Neuronal stem cell (in vitro differentiated cells): ENCODE measurements around the gene SMAP1.

Source experiments
- DNase-seq: peaks from one replicate; pipeline ENCODE4 v3.0.0-alpha.2; 2013; ENCODE audit warnings: low spot score
- H2AFZ ChIP-seq: one replicate; pipeline ENCODE4 v1.6.1; 2013; ENCODE audit warnings: mild to moderate bottlenecking, low read length, inconsistent platforms
- H2AK5ac ChIP-seq: 2 replicates; pipeline ENCODE4 v1.6.1; 2013; ENCODE audit warnings: low read depth, mild to moderate bottlenecking, inconsistent platforms, low read length, moderate library complexity, mixed read lengths
- H2BK120ac ChIP-seq: 2 replicates; pipeline ENCODE4 v1.6.1; 2013; ENCODE audit warnings: low read depth, mild to moderate bottlenecking, inconsistent platforms, low read length, moderate library complexity, mixed read lengths
- H2BK12ac ChIP-seq: one replicate; pipeline ENCODE4 v1.6.1; 2013; ENCODE audit warnings: low read length, inconsistent platforms
- H2BK15ac ChIP-seq: 2 replicates; pipeline ENCODE4 v1.6.1; 2013; ENCODE audit warnings: mild to moderate bottlenecking, low read length, inconsistent platforms, mixed read lengths
- H2BK5ac ChIP-seq: one replicate; pipeline ENCODE4 v1.6.1; 2013; ENCODE audit warnings: inconsistent platforms, mild to moderate bottlenecking, low read length, moderate library complexity
- H3K14ac ChIP-seq: one replicate; pipeline ENCODE4 v1.6.1; 2013; ENCODE audit warnings: low read length, inconsistent platforms
- H3K18ac ChIP-seq: 2 replicates; pipeline ENCODE4 v1.6.1; 2013; ENCODE audit warnings: low read length, inconsistent platforms
- H3K23ac ChIP-seq: 2 replicates; pipeline ENCODE4 v1.6.1; 2013; ENCODE audit warnings: low read depth, mild to moderate bottlenecking, mixed read lengths, low read length, inconsistent platforms; ENCODE audit not compliant: poor library complexity
- H3K27ac ChIP-seq: replicated peaks from 3 replicates; pipeline ENCODE4 v1.5.1; 2013; ENCODE audit warnings: low read length, inconsistent platforms
- H3K27me3 ChIP-seq, 3 experiments: 2 replicates each; pipeline ENCODE4 v1.6.1; 2013; ENCODE audit warnings: low read length in 3 of 3, mild to moderate bottlenecking in 2 of 3, inconsistent platforms in 1 of 3, low read depth in 1 of 3, mixed read lengths in 1 of 3, moderate library complexity in 1 of 3; ENCODE audit not compliant: control insufficient read depth in 3 of 3, insufficient read depth in 3 of 3
- H3K36me3 ChIP-seq, 2 donors: replicated peaks in 1 of 2; 2 replicates each; pipeline ENCODE4 v1.6.1; 2013; ENCODE audit warnings: low read length in 2 of 2; ENCODE audit not compliant: control insufficient read depth in 2 of 2, insufficient read depth in 2 of 2
- H3K4ac ChIP-seq: 2 replicates; pipeline ENCODE4 v1.6.1; 2013; ENCODE audit warnings: inconsistent platforms, mild to moderate bottlenecking, low read length, moderate library complexity
- H3K4me1 ChIP-seq, 2 donors: 1 replicate in 1 of 2; 2 replicates in 1 of 2; pipeline ENCODE4 v1.6.1; 2013; ENCODE audit warnings: low read length in 2 of 2, low read depth in 1 of 2; ENCODE audit not compliant: control insufficient read depth in 2 of 2, insufficient read depth in 1 of 2
- H3K4me2 ChIP-seq: one replicate; pipeline ENCODE4 v1.6.1; 2013; ENCODE audit warnings: mild to moderate bottlenecking, low read length, inconsistent platforms; ENCODE audit not compliant: insufficient read depth, poor library complexity, severe bottlenecking
- H3K4me3 ChIP-seq, 2 donors: 2 replicates each; pipeline ENCODE4 v1.5.1; 2013; ENCODE audit warnings: low read length in 2 of 2, mild to moderate bottlenecking in 2 of 2, inconsistent platforms in 1 of 2, moderate library complexity in 1 of 2
- H3K79me1 ChIP-seq: one replicate; pipeline ENCODE4 v1.6.1; 2013; ENCODE audit warnings: low read depth, mild to moderate bottlenecking, inconsistent platforms, low read length, moderate library complexity
- H3K9ac ChIP-seq: one replicate; pipeline ENCODE4 v1.6.1; 2013; ENCODE audit warnings: mild to moderate bottlenecking, low read depth, low read length, inconsistent platforms; ENCODE audit not compliant: poor library complexity
- H3K9me3 ChIP-seq, 2 donors: replicated peaks in 1 of 2; 2 replicates each; pipeline versions ENCODE3 to v1.6.1; 2013; ENCODE audit warnings: low read length in 2 of 2, mild to moderate bottlenecking in 2 of 2, inconsistent platforms in 1 of 2, low read depth in 1 of 2, mixed read lengths in 1 of 2, moderate library complexity in 1 of 2; ENCODE audit not compliant: control insufficient read depth in 2 of 2, insufficient read depth in 1 of 2
- H4K8ac ChIP-seq: one replicate; pipeline ENCODE4 v1.6.1; 2013; ENCODE audit warnings: low read depth, mild to moderate bottlenecking, inconsistent platforms, low read length, moderate library complexity
- H4K91ac ChIP-seq: one replicate; pipeline ENCODE4 v1.6.1; 2013; ENCODE audit warnings: low read length, low read depth, mild to moderate bottlenecking, inconsistent platforms; ENCODE audit not compliant: poor library complexity
- WGBS, 2 donors: extraction: QIAGEN DNeasy Blood & Tissue Kit; methylation state at CpG; one replicate each; pipeline ENCODE4 v1.1.7; 2013; ENCODE audit warnings: missing lambda C conversion rate in 2 of 2, mixed read lengths in 1 of 2; ENCODE audit not compliant: insufficient read length in 2 of 2, insufficient replicate concordance in 1 of 2; ENCODE audit errors: extremely low coverage in 2 of 2; 5-methylcytosine and 5-hydroxymethylcytosine counted together

Gene SMAP1

DNA sequence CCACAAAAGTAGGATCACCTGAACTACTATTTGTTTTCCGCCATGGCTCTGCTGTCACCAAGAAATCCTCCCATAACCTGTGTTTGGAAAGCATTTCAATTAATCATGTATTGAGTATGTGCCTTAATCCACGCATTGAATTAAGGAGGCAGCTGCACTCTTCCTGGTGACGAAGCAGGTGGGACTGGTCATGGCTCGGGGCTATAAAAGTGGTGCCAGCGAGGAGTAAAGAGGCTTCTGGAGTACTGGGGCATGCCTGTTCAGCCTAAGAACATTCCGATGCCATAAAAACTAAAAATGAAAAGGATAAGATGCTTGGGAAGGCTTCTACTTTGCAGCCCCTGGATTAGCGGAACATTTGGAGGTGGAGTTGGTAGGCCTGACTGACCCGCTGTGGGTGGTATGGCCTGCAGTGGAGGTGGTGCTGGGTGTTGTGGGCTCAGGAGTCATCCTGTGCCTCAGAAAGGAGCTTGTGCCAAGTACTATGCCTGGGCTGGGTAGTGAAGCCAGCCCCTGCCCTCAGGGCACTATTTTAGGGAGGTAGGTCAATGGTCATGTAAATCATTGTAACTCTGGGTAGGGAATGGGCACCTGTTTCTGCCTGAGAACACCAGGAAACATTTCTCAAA lies 178.6 kb downstream of the SMAP1 start:
- no peak overlapping the region for H3K14ac ChIP-seq
- H4K91ac ChIP-seq: no peak overlapping the region
- no peak overlapping the region for H4K8ac ChIP-seq
- no peak overlapping the region for H3K4me3 ChIP-seq
- H3K79me1 ChIP-seq: no peaks in the 10 kb centered on the region
- H3K27me3 ChIP-seq: no peaks in the 10 kb centered on the region
- peaks cover 0 to 10% of the 10 kb centered on the region in 2 donors for H3K9me3 ChIP-seq
- H3K23ac ChIP-seq: no peak overlapping the region
- no peak overlapping the region for H3K18ac ChIP-seq
- WGBS, 2 donors: no CpG with 5 or more reads among the region's 8 CpGs
- H3K4me2 ChIP-seq: no peak overlapping the region
- H2BK15ac ChIP-seq: no peak overlapping the region
- peaks cover 0 to 5% of the 10 kb centered on the region in 2 donors for H3K36me3 ChIP-seq
- no peak overlapping the region for H2BK12ac ChIP-seq
- no peak for DNase-seq
- H3K27ac ChIP-seq: no peak overlapping the region
- no peak overlapping the region for H2AK5ac ChIP-seq
- H3K9ac ChIP-seq: no peak overlapping the region
- no peak overlapping the region for H2BK120ac ChIP-seq
- H2AFZ ChIP-seq: no peak overlapping the region
- H3K4me1 ChIP-seq: no peaks in the 10 kb centered on the region
- no peak overlapping the region for H3K4ac ChIP-seq
- H2BK5ac ChIP-seq: no peak overlapping the region

DNA sequence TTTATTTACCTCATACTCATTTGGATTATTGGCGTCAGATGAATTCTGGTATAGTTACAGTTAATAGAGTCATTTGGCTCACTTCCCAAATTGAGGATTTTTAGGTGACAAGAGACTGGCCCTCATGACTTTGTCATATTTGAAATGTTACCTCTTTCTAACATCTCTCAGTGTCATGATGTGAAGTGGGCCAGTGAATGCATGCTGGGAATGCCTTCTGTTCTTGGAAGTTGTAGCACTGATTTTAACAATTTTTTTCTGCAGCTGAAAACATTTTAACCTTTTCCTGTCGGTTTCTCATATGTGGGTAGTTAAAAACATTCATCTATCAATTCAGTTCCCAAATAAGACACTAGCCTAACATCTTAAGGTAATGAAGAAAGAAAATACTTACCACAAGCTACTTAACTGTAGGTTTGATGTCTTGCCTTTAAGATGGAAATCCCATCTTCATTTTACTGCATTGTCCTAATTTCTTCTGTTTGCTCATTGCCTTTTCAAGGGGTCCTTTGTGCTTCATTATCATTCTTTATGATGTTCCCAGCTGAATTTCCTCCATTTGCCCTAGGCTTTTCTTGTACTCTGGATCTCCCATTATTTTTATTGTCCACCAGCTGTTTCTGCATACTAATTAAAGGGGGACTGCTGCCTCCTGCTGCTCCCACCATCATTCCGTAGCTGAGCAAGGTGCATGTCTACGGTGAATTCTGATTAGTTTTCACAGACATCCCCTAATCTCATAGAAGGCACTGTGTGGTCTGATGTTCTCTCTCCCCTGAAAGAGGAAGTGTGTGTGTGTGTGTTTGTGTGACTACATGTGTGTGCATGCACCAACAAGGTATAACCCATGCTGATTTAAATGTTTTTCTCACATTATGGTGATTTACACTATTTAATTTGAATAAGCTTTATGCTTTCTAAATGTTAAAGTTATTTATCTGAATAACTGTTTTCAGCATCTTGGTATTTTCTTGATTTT lies 179.7 kb downstream of the SMAP1 start:
- no CpG with 5 or more reads among the region's 4 CpGs for WGBS, 2 donors
- Histone ChIP-seq H2AK5ac (no peak overlapping the region), H3K79me1 (no peaks in the 10 kb centered on the region), H3K4me3 (no peak overlapping the region), H2BK5ac (no peak overlapping the region), H3K23ac (no peak overlapping the region), H2BK15ac (no peak overlapping the region), H3K9ac (no peak overlapping the region), H3K14ac (no peak overlapping the region), H3K4ac (no peak overlapping the region), H4K91ac (no peak overlapping the region), H2BK12ac (no peak overlapping the region), H3K4me1 (no peaks in the 10 kb centered on the region), H3K9me3 (peaks cover 0 to 10% of the 10 kb centered on the region in 2 donors), H3K4me2 (no peak overlapping the region), H4K8ac (no peak overlapping the region), H2AFZ (no peak overlapping the region), H2BK120ac (no peak overlapping the region), H3K18ac (no peak overlapping the region), H3K27ac (no peak overlapping the region), H3K27me3 (no peaks in the 10 kb centered on the region), H3K36me3 (peaks cover 0 to 5% of the 10 kb centered on the region in 2 donors)
- no peak for DNase-seq

DNA sequence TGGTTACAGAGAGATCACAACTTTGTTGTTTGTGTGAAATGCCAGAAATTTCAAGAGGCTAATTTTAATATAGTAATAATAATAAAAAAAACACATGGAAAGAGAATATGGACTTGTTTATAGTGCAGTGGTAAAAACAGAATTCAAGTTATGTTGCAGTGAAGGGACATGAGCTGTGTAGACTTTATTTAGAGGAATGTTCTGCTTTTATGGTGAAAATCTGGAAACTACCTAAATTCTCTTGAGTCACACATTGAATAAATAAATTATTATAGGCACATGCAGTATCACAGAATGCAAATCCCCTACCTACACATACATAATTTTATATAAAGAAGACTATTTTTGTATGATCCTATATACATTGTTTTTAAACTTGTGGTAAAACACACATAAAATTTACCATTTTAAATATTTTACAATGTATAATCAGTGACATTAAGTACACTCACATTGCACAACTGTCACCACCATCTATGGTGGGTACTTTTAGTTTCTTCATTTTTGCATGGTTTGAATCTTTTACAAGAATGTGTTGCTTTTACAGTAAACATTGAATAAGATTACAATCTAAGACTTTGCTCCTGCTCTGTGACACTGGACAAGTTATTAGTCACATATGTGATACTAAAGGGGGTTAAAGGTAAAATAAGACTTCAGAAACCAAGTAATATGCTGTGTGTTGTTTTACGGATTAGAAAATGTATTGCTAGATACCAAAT lies 181.8 kb downstream of the SMAP1 start:
- Histone ChIP-seq H3K27ac (no peak overlapping the region), H2AK5ac (no peak overlapping the region), H3K18ac (no peak overlapping the region), H3K36me3 (peaks cover 0 to 5% of the 10 kb centered on the region in 2 donors), H3K14ac (no peak overlapping the region), H4K91ac (no peak overlapping the region), H3K9ac (no peak overlapping the region), H2BK15ac (no peak overlapping the region), H3K9me3 (peaks cover 0 to 10% of the 10 kb centered on the region in 2 donors), H4K8ac (no peak overlapping the region), H3K4me1 (no peaks in the 10 kb centered on the region), H3K4ac (no peak overlapping the region), H3K4me3 (no peak overlapping the region), H2BK12ac (no peak overlapping the region), H2AFZ (no peak overlapping the region), H3K27me3 (no peaks in the 10 kb centered on the region), H2BK120ac (no peak overlapping the region), H3K79me1 (no peaks in the 10 kb centered on the region), H3K4me2 (no peak overlapping the region), H2BK5ac (no peak overlapping the region), H3K23ac (no peak overlapping the region)
- no peak for DNase-seq
- WGBS, 2 donors: 100% methylated on average over 1 of the region's 1 CpG; no CpG with 5 or more reads in 1 of the 2 donors
